ENCODE results near the gene PIPOX.
"Not testable (repeated sequence)": the region's sequence is repeated elsewhere in the genome, so short reads cannot be mapped to it uniquely, and the experiment has no call there.

Gene PIPOX

GRCh38 chr17:29076087-29076486 is 33.1 kb downstream of the PIPOX start:
- no peak for DNase-seq (ENCODE audit: low read depth in 2 of 2)

DNA sequence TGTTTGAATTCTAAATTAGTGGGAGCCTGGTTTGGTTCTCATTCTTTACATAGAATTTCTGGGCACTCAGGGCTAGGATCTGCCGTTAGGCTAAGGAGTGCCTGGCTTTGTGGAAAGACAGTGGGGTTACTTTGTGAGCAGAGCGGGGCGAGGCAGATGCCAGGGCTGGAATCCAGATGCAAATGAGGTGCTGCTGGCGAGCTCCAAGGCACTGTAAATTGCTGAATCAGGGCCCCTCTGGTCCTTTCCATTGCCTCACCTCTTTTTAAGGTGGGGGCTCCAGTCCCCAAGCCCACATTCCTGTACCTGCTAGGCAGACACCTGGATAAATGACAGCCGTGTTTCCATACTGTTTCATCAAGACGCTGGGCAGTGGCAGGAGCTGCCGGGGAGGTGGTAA is 33.8 kb downstream of the PIPOX start:
- DNase-seq (ENCODE audit: low read depth in 2 of 2): no peak

GRCh38 chr17:29077320-29077719 is 34.4 kb downstream of the PIPOX start:
- no peak for DNase-seq (ENCODE audit: low read depth in 2 of 2)

GRCh38 chr17:29078183-29079045 is 35.5 kb downstream of the PIPOX start:
- DNase-seq (ENCODE audit: low read depth in 2 of 2): no peak

GRCh38 chr17:29079433-29079832 is 36.5 kb downstream of the PIPOX start:
- no peak for DNase-seq (ENCODE audit: low read depth in 2 of 2)

DNA sequence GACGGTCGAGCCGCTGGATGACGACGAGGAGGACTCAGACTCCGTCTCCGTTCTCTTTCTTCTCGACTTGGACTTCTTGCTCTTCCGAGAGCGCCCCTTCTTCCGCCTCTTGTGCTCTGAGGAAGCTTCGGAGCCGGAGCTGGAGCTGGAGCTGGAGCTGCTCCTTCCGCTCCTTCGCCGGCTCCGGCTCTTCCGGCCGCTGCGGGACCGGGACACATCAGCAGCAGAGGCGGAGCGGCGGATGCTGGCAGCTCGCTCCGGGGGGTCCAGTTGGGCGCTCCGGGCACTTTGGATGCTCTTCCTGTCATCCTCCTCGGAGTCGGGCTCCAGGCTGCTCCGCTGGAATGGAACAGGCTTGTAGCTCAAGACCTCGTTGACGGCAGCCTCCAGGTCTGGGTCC is 36.9 kb downstream of the PIPOX start:
- DNase-seq (ENCODE audit: low read depth in 2 of 2): no peak

GRCh38 chr17:29080323-29080722 is 37.4 kb downstream of the PIPOX start:
- DNase-seq (ENCODE audit: low read depth in 2 of 2): no peak

DNA sequence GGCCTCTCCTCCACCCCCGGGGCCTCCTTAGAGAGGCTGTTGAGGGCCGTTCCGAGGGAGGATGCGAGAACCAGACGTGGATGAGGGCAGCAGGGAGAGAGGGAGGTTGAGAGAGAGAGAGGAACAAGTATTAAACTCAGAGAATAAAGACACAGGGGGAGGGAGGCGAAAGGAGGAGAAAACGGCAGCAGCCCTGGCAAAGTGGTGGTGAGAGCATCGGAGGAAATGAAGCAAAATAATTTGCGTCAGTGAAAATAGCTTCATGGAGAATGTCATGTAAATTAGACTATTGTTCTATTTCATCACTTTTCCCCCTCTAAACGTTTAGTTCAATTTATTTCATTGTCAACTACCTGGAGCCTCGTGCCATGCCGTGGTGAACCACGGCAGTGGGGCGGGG is 38.0 kb downstream of the PIPOX start:
- no peak for DNase-seq (ENCODE audit: low read depth in 2 of 2)

DNA sequence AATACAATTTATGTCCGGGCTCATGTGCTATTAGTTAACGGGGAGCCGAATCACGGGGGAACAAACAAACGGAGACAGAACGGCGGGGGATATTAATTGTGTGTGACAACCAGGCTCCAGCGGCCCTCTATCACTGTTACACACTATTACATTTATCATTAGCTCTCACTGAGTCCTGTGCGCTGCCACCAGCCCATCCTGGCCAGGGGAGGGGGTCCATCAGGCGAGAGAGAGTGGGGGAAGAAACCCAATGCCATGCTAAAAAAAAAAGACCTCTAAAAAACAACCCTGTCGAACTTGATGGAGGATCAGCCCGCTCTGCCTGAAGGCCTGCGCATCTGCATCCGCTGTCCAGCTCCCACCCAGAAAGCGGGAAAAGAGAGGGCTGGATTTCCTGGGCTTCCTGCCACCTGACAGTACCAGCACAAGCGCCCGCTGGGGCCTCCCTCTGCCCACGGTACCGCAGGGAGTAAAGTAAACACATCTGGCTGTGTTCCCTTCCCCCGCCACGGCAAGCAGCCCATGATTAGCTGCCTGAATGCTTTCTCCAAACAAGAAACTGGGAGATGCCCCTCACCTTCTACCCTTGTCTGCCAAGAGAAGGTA is 41.7 kb downstream of the PIPOX start:
- no peak for DNase-seq (ENCODE audit: low read depth in 2 of 2)

- DNase-seq (ENCODE audit: low read depth in 2 of 2): no peak
Measured at GRCh38 chr17:29085223-29085622, 42.3 kb downstream of the PIPOX start.

DNA sequence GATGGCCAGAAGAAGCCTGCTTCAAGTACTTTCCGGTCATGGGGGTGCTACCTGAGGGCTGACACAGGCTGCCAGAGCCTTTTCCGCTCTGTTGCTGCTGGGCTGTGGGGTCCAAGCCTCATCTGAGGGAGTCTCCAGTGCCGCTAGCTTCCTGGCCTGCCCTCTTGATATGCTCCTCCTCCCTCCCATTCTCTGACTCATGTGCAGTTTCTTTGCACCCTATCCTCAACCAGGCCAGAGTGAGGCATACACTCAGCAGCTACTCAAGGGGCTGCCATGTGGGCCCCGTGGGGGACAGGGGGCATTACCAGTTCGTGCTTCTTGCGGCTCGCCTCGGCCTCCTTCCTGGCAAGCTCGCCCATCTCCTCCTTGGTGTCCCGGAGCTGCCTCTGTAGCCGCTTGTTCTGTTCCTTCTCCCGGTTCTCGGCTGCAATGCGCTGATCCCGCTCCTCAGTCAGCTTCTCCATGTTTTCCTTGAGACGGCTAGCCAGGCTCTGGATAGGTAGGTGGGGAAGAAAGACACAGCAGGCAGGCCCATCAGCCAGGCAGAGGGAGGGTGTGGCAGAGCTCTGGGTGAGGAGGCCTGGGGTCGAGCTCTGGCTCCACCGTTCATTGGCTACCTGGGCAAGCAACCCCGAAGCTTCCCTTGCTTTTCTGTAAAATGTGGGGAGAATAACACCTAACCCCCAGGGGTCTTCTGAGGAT is 43.8 kb downstream of the PIPOX start:
- DNase-seq (ENCODE audit: low read depth in 2 of 2): no peak

DNA sequence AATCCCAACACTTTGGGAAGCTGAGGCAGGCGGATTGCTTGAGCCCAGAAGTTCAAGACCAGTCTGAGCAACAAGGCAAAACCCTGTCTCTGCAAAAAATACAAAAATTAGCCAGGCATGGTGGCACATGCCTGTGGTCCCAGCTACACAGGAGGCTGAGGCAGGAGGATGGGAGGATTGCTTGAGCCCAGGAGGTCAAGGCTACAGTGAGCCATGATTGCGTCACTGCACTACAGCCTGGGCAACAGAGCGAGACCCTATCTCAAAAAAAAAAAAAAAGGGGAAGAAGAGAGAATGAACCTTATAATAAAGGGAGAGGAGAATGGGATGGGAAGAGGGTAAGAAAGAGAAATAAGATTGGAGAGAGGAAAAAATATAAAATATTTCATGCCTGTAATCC is 45.8 kb downstream of the PIPOX start:
- not testable (repeated sequence) for DNase-seq (ENCODE audit: low read depth in 2 of 2)

DNA sequence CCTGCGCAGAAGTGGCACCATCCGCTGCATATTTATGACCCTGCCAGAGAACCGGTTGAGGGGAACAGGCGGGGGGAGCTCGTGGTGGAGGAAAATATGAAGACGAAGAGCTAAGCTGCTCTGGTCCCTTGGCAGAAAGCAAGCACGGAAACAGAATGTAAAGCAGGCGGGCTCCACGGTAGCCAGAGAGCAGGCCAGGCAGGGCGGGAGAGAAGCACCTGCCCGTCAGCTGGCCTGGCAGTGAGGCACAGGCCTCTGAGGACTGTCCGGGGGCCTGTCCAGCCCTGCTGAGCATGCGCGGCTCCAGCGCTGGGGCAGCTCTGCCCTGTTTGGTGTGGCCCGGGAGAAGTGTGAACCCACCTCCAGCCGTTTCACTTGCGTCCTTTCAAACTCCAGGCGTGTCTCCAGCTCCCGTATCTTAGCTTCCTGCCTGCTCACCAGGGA is 46.7 kb downstream of the PIPOX start:
- DNase-seq (ENCODE audit: low read depth in 2 of 2): no peak

DNA sequence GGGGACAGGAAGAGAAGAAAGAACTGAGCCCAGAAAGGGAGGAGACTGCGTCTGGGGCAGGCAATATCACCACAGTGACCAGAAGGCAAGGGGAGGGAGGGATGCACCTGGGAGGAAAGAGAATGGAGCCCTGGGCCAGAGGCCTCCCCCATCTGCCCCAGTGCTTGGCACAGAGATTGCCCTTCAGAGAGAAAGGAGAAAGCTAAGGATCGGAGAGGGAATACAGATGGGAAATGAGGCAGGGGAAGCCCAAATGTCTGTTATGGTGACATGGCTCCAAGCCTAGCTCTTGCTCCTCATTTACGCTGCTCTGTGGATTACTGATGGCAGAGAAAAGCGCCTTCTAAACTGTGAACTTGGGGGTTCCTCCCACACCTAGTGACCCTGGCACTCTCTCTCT is 47.2 kb downstream of the PIPOX start:
- DNase-seq (ENCODE audit: low read depth in 2 of 2): no peak

- no peak for DNase-seq (ENCODE audit: low read depth in 2 of 2)
Measured at GRCh38 chr17:29090750-29091605, 48.0 kb downstream of the PIPOX start.

- no peak for DNase-seq (ENCODE audit: low read depth in 2 of 2)
Measured at GRCh38 chr17:29091606-29092289, 48.8 kb downstream of the PIPOX start.

DNA sequence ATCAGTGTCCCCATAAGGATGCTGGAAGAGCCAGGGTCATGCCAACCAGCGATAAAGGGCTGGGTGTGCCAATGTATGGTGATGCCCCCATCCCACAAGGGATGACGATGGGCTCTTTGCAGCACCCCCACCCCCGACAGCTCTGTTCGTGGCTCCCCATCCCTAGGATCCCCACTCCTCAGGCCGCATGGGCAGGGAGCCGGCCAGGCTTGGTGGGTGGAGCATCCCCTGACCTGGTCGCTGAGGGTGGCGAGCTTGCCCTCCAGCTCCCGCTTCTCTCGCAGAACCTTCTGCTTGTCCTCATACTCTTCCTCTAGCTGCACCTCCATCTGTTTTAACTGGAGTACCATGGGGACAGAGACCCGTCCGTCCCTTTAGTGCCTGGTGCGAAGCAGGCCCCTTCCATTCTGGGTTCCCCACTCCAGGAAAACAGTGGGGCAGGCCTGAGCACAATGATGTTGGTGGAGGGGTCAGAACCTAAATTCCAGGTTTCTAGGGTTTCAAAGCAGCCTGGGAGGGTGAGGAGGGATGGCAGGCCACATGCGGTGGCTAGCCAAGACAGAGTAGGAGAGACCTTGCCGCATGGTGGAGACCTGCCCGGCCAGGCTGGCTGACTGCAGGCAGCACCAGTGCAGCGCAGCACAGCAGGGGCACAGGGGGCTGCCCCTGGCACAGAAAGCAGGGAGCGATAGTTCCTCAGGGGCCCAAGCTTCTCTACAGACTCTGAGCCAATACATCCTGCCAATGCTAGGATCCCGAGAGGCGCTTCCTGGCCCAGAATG is 50.3 kb downstream of the PIPOX start:
- no peak for DNase-seq (ENCODE audit: low read depth in 2 of 2)

DNA sequence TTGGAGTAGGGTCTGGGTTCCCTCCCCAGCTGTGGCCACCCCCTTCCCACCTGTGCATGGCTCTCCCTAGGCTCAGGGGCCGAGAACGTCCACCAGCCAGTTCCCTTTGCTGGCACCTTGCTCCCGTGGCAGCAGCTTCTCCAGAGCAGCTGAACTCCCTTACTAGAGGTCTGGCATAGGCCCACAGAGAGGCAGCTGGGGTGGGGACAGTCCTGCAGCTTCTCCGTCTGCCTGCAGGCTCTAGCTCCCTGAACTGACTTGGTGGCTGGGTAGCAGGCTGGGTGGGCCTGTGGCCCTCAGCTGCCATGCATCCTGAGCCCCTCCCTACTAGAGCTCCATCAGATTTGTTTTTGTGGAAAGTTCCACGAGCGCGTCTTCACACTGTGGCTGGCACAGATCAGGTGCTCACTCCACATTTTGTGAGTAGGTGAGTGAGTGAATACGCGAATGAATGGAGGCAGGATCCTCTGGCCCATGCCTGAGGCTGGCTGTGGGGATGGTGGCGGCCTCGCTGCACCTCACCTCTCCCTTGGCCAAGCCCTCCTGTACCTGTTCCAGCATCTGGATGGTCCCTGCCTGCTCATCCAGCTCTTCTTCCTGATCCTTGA is 51.3 kb downstream of the PIPOX start:
- no peak for DNase-seq (ENCODE audit: low read depth in 2 of 2)

DNA sequence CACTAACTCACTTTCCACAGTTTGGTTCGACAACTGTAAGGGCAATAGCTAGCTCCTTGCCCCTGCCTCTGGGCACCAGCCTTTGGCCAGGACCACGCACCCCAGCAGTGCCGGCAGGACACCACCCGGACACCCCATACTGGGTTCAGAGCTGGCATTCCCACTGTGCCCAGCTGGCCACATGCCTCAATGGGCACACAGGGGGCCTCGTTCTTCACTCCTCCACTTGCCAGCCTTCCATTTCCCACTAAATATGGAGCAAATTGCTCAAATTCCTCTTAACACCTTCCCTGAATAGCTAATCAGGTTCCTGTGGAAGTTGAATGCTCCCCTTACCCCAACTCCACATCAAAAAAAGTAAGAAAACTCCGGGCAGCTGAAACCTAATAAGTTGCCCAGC is 52.5 kb downstream of the PIPOX start:
- no peak for DNase-seq (ENCODE audit: low read depth in 2 of 2)

GRCh38 chr17:29096094-29096493 is 53.2 kb downstream of the PIPOX start:
- DNase-seq (ENCODE audit: low read depth in 2 of 2): no peak

All from stimulated activated CD8-positive, alpha-beta memory T cell treated with anti-CD3 and anti-CD28 coated beads, Interleukin-2, amount 100 ng/mL, for 48 hours (primary cell).